ENCODE results near the gene SEMA3C.

DNA sequence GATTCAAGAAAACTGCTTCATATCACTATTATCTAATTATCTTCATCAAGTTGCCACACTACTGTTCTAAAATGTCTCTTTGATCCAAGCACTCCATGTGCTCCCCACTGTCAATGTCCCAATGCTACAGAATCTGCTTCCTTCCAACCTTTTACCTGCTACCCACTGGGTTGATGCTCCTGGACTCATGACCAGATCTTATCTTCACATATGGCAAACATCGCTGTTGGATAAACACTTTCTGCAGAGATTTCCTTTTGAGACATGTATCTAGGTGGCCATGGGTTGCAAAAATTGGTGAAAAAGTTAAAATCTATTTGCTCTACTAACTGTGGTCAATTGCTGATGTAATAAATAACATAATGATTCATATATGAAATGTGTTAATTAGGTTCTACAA, 24.5 kb upstream of the SEMA3C start:
- TF ChIP-seq POLR2AphosphoS5 (IDR thresholded peaks at IDR 0.05; ENCODE audit: low read depth, low read length) (no peak), POLR2A (IDR thresholded peaks at IDR 0.05; ENCODE audit: low read depth, low read length) (no peak), SPI1 (IDR thresholded peaks at IDR 0.05; ENCODE audit: low read depth, low read length) (no peak), PAX5 (IDR thresholded peaks at IDR 0.05; ENCODE audit: insufficient read depth, low read length, severe bottlenecking) (no peak), TAF1 (IDR thresholded peaks at IDR 0.05; ENCODE audit: low read depth, low read length) (no peak), POU2F2 (IDR thresholded peaks at IDR 0.05; ENCODE audit: low read depth, low read length) (no peak)
